ENCODE measurements around the gene RNF123.

RNF123 gene

DNA sequence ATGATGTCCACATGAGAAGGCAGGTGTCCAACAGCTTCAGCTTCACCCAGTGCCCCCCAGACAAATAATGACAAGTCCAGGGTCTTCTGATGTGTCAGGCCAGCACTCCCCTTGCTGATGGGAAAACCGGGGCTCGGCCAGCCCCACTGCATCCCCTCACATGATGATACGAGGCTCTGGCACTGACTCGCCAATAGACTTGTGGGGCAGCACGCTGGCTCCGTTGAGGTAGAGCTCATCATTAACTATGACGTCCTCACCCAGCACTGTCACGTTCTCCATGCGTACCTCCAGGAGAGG is 32.2 kb downstream of the RNF123 start:
- peaks cover 29% of the 10 kb centered on the region for H3K36me3 ChIP-seq (ENCODE audit: control insufficient read depth, insufficient read depth, low read length)
- H3K27me3 ChIP-seq (replicated peaks; ENCODE audit: control insufficient read depth, insufficient read depth, low read length): no peaks in the 10 kb centered on the region

DNA sequence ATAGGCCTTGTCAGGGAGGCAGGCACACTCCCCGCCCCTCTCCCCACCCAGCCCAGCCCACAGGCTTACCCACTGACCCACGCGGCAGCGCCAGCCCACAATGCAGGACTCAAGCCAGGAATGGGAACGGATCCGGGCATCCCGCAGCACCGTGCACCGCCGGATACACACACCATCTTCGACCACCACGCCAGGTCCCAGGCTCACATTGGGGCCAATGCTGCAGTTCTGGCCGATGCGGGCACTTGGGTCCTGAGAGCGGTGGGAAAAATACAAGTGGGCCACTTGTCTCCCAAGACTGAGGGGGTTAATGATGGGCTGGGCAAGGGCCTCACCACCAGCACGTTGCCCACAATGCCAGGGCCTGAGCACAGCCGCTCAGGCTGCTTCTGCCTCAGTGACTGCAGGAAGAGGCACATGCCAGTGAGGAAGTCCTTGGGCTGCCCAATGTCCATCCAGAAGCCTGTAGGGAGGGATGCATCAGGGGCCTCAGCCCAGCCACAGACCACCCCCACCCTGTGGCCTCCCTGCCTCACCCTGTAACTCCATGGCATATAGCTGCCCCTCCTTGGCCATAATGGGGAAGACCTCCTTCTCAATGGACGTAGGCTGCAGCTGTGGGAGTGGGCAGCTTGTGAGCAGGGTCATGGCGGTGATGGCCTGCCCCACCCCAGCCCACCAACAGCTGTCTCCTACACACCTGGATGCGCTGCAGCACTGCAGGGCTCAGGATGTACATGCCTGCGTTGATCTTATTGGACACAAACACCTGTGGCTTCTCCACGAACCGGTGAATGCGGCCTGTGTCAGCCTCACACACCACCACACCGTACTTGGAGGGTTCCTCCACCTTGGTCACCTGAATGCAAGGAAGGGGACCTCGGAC is 32.8 kb downstream of the RNF123 start:
- Histone ChIP-seq H3K36me3 (ENCODE audit: control insufficient read depth, insufficient read depth, low read length) (peaks cover 29% of the 10 kb centered on the region), H3K27me3 (replicated peaks; ENCODE audit: control insufficient read depth, insufficient read depth, low read length) (no peaks in the 10 kb centered on the region), H3K4me3 (replicated peaks; ENCODE audit: low read depth, low read length) (peak overlapping the region; percentile 99)
- peak; percentile 17 for DNase-seq (ENCODE audit: extremely low read depth, insufficient read length)
- TF ChIP-seq, protein P1, sequence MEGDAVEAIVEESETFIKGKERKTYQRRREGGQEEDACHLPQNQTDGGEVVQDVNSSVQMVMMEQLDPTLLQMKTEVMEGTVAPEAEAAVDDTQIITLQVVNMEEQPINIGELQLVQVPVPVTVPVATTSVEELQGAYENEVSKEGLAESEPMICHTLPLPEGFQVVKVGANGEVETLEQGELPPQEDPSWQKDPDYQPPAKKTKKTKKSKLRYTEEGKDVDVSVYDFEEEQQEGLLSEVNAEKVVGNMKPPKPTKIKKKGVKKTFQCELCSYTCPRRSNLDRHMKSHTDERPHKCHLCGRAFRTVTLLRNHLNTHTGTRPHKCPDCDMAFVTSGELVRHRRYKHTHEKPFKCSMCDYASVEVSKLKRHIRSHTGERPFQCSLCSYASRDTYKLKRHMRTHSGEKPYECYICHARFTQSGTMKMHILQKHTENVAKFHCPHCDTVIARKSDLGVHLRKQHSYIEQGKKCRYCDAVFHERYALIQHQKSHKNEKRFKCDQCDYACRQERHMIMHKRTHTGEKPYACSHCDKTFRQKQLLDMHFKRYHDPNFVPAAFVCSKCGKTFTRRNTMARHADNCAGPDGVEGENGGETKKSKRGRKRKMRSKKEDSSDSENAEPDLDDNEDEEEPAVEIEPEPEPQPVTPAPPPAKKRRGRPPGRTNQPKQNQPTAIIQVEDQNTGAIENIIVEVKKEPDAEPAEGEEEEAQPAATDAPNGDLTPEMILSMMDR (IDR thresholded peaks at IDR 0.05; ENCODE audit: insufficient read depth, low read length, poor library complexity, severe bottlenecking): no peak

More for the DNA sequence above, 32.2 kb downstream of the RNF123 start:
- no peak for DNase-seq (ENCODE audit: extremely low read depth, insufficient read length)
- no peak overlapping the region for H3K4me3 ChIP-seq (replicated peaks; ENCODE audit: low read depth, low read length)
- TF ChIP-seq, protein P1 (IDR thresholded peaks at IDR 0.05; ENCODE audit: insufficient read depth, low read length, poor library complexity, severe bottlenecking): no peak

DNA sequence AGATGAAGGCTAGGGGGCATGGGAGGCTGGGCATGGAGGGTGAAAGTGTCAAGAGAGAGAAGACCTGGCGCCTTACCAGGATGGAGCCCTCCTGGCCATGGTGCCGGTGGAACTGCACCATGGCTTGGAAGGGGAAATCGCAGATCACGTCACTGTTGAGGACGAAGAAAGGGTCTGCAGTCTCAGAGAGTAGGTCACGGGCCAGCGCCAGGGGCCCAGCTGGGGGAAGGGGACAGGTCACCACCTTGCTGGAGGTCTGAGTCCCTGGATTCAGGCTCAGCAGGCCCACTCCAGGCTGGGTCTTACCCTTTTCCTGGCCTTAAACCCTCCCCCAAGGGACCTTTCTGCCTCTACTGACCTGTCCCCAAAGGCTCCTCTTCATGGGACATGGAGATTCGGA is 33.5 kb downstream of the RNF123 start:
- peak overlapping the region; percentile 99 for H3K4me3 ChIP-seq (replicated peaks; ENCODE audit: low read depth, low read length)
- TF ChIP-seq, protein P1 (IDR thresholded peaks at IDR 0.05; ENCODE audit: insufficient read depth, low read length, poor library complexity, severe bottlenecking): no peak
- H3K36me3 ChIP-seq (ENCODE audit: control insufficient read depth, insufficient read depth, low read length): peaks cover 32% of the 10 kb centered on the region
- DNase-seq (ENCODE audit: extremely low read depth, insufficient read length): no peak
- no peaks in the 10 kb centered on the region for H3K27me3 ChIP-seq (replicated peaks; ENCODE audit: control insufficient read depth, insufficient read depth, low read length)

DNA sequence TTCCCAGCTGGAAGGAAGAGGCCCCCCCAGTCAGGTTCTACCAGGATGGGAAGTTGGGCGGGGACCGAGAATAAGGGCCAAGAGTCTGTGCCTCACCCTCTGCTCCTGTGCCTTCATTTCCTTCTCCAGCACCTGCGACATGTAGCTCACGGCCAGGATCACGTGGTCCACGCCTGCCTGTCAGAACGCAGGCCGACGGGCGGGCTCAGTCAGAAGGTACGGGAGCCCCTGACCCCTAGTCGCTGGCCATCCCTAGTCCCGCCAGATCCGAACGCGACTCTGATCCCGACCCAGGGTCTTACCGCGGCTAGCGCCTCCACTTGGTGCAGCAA is 33.9 kb downstream of the RNF123 start:
- H3K36me3 ChIP-seq (ENCODE audit: control insufficient read depth, insufficient read depth, low read length): peaks cover 32% of the 10 kb centered on the region
- TF ChIP-seq, protein P1 (IDR thresholded peaks at IDR 0.05; ENCODE audit: insufficient read depth, low read length, poor library complexity, severe bottlenecking): no peak
- H3K4me3 ChIP-seq (replicated peaks; ENCODE audit: low read depth, low read length): peak overlapping the region; percentile 99
- DNase-seq (ENCODE audit: extremely low read depth, insufficient read length): no peak
- H3K27me3 ChIP-seq (replicated peaks; ENCODE audit: control insufficient read depth, insufficient read depth, low read length): no peaks in the 10 kb centered on the region

DNA sequence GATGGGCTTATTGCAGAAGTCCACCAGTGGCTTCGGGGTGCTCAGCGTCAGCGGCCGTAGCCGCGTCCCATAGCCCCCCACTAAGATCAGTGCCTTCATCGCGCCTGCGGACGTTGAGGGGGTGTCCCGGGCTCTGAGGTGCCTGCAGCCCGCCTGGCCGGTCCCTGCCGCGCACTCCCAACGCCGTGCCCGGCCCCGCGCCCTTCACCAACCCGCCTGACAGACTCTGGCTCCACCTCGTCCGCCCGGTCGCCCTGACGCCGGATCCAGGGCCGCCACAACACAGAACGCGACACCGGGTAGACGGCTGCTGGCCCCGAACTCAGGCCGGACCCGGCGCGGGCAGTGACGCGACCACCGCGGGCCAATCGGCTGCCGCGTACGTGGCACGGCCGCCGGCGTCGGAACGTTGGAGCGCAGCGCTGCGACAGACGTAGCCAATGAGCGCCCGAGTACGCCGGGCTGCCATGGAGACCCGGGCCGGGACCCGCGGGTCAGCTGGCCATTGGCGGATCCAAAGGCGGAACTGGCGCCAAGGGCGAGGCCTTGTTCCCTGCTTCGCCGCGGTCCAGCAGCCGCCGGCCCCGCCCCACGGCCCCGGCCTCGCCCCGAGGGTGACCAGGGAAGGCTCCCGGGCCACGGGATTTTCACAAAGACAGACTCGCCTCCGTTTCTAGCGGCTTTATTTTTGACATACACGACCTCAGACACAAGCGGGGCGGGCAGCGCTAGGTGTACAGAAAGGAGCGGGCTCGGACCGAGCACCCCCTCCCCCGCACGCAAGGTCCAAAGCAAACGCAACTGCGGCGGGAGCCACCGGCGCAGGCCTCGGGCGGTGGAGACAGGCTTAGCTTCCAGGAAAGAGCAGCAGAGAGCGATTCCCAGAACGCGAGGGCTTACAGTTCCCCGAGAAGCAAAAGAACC is 34.5 kb downstream of the RNF123 start, which contains the start of gene GMPPB:
Gene GMPPB (minus strand): TSS at position 324 of the 924 bp plus-strand sequence. CDS start 225 bp downstream, at position 99.
- peak; percentile 98 for DNase-seq (ENCODE audit: extremely low read depth, insufficient read length)
- TF ChIP-seq, protein P1 (IDR thresholded peaks at IDR 0.05; ENCODE audit: insufficient read depth, low read length, poor library complexity, severe bottlenecking): no peak
- no peaks in the 10 kb centered on the region for H3K27me3 ChIP-seq (replicated peaks; ENCODE audit: control insufficient read depth, insufficient read depth, low read length)
- H3K4me3 ChIP-seq (replicated peaks; ENCODE audit: low read depth, low read length): peak within 1 kb of the TSS; percentile 99
- H3K36me3 ChIP-seq (ENCODE audit: control insufficient read depth, insufficient read depth, low read length): peaks cover 31% of the 10 kb centered on the region
